IMR-90 (cell line): ENCODE data around the gene GPR6. TPM values are rescaled to one million over a fixed set of nuclear protein-coding genes. Genes with fewer than 3 reads are reported as not detected.

Source experiments
- ATAC-seq: fragments of 200-7000 bp; cut with Tn5 transposase; 2 replicates; pipeline ENCODE4 v1.9.1; 2020; ENCODE audit warnings: low read depth, mild to moderate bottlenecking, moderate library complexity
- BruUV-seq: library from RNA; stranded (reverse); fragments of 400-500 nt; replicated peaks from 2 replicates; lab custom pipeline; 2021; lab: Mats Ljungman, UMichigan
- CTCF ChIA-PET: fragments of 300-600 bp; formaldehyde crosslinking; extraction: SDS; loops from one replicate; lab custom pipeline; 2021; ENCODE audit warnings: antibody characterized with exemption; lab: Yijun Ruan, JAX
- POLR2A ChIA-PET: fragments of 300-600 bp; sonication (Branson Sonifier 250); formaldehyde crosslinking; loops from one replicate; lab custom pipeline; 2022; ENCODE audit warnings: antibody characterized with exemption; ENCODE audit not compliant: unreplicated experiment; lab: Charles Lee
- DNase-seq: peaks from one replicate; pipeline ENCODE4 v3.0.0; 2013
- H2AFZ ChIP-seq: replicated peaks from 2 replicates; pipeline ENCODE3; 2013; ENCODE audit warnings: low read length, mild to moderate bottlenecking; ENCODE audit not compliant: poor library complexity
- H2AK5ac ChIP-seq: 2 replicates; pipeline ENCODE4 v1.6.1; 2013; ENCODE audit warnings: low read depth, low read length, inconsistent platforms
- H2AK9ac ChIP-seq: replicated peaks from 2 replicates; pipeline ENCODE3; 2013; ENCODE audit warnings: mild to moderate bottlenecking, low read depth, low read length, moderate library complexity; ENCODE audit not compliant: poor library complexity
- H2BK120ac ChIP-seq: 2 replicates; pipeline ENCODE4 v1.6.1; 2013; ENCODE audit warnings: low read depth, low read length, inconsistent platforms
- H2BK15ac ChIP-seq: 3 replicates; pipeline ENCODE4 v1.6.1; 2013; ENCODE audit warnings: low read depth, low read length, inconsistent platforms
- H2BK20ac ChIP-seq: 2 replicates; pipeline ENCODE4 v1.6.1; 2013; ENCODE audit warnings: low read depth, mild to moderate bottlenecking, inconsistent platforms, low read length, moderate library complexity
- H2BK5ac ChIP-seq: 2 replicates; pipeline ENCODE4 v1.6.1; 2013; ENCODE audit warnings: mild to moderate bottlenecking, low read depth, low read length, inconsistent platforms; ENCODE audit not compliant: poor library complexity, severe bottlenecking
- H3K14ac ChIP-seq: replicated peaks from 2 replicates; pipeline ENCODE4 v1.6.1; 2013; ENCODE audit warnings: low read depth, low read length, inconsistent platforms
- H3K18ac ChIP-seq: 2 replicates; pipeline ENCODE4 v1.6.1; 2013; ENCODE audit warnings: low read depth, low read length, control low read depth
- H3K23ac ChIP-seq: 2 replicates; pipeline ENCODE4 v1.6.1; 2013; ENCODE audit warnings: low read depth, low read length, inconsistent platforms
- H3K27ac ChIP-seq: 2 replicates; pipeline ENCODE4 v1.5.1; 2013; ENCODE audit warnings: mild to moderate bottlenecking, control low read depth, low read length; ENCODE audit not compliant: insufficient read depth
- H3K27me3 ChIP-seq: 2 replicates; pipeline ENCODE4 v1.6.1; 2013; ENCODE audit warnings: low read length; ENCODE audit not compliant: control insufficient read depth, insufficient read depth
- H3K36me3 ChIP-seq: 2 replicates; pipeline ENCODE4 v1.6.1; 2013; ENCODE audit warnings: low read length, mixed read lengths; ENCODE audit not compliant: control insufficient read depth, insufficient read depth
- H3K4ac ChIP-seq: 2 replicates; pipeline ENCODE4 v1.6.1; 2013; ENCODE audit warnings: low read depth, low read length, inconsistent platforms
- H3K4me1 ChIP-seq: 2 replicates; pipeline ENCODE4 v1.6.1; 2013; ENCODE audit warnings: low read length, mixed read lengths; ENCODE audit not compliant: control insufficient read depth, insufficient read depth
- H3K4me2 ChIP-seq: 2 replicates; pipeline ENCODE4 v1.6.1; 2013; ENCODE audit warnings: low read depth, mild to moderate bottlenecking, control low read depth, low read length, moderate library complexity
- H3K4me3 ChIP-seq: 2 replicates; pipeline ENCODE4 v1.5.1; 2013; ENCODE audit warnings: low read depth, mild to moderate bottlenecking, control low read depth, low read length, moderate library complexity; ENCODE audit not compliant: insufficient read depth
- H3K56ac ChIP-seq: 2 replicates; pipeline ENCODE4 v1.6.1; 2013; ENCODE audit warnings: low read length, inconsistent platforms; ENCODE audit not compliant: insufficient read depth; ENCODE audit errors: extremely low read depth
- H3K79me1 ChIP-seq, 2 experiments: 2 replicates each; pipeline ENCODE4 v1.6.1; 2013; ENCODE audit warnings: low read length in 2 of 2, inconsistent platforms in 1 of 2, low read depth in 1 of 2
- H3K9ac ChIP-seq: 2 replicates; pipeline ENCODE4 v1.6.1; 2013; ENCODE audit warnings: low read depth, low read length, control low read depth
- H3K9me1 ChIP-seq: 2 replicates; pipeline ENCODE4 v1.6.1; 2013; ENCODE audit warnings: low read length, inconsistent platforms; ENCODE audit not compliant: insufficient read depth
- H3K9me3 ChIP-seq: 2 replicates; pipeline ENCODE4 v1.6.1; 2013; ENCODE audit warnings: low read length; ENCODE audit not compliant: control insufficient read depth, insufficient read depth
- H4K20me1 ChIP-seq: 2 replicates; pipeline ENCODE4 v1.6.1; 2013; ENCODE audit warnings: low read length, inconsistent platforms; ENCODE audit not compliant: insufficient read depth
- H4K5ac ChIP-seq: 2 replicates; pipeline ENCODE4 v1.6.1; 2013; ENCODE audit warnings: mild to moderate bottlenecking, low read depth, low read length, control low read depth
- H4K8ac ChIP-seq, 2 experiments: 2 replicates each; pipeline ENCODE4 v1.6.1; 2013; ENCODE audit warnings: low read depth in 2 of 2, low read length in 2 of 2, control low read depth in 1 of 2, inconsistent platforms in 1 of 2
- H4K91ac ChIP-seq: 2 replicates; pipeline ENCODE4 v1.6.1; 2013; ENCODE audit warnings: low read depth, low read length, inconsistent platforms; ENCODE audit not compliant: insufficient read depth
- CEBPB ChIP-seq: IDR thresholded peaks from 2 replicates; pipeline ENCODE4 v1.6.1; 2012; ENCODE audit warnings: low read depth, low read length, improper control_type of control experiment
- SMC3 ChIP-seq: fragments of 150-350 bp; IDR thresholded peaks from 2 replicates; pipeline ENCODE4 v1.6.1; 2016; ENCODE audit warnings: low read depth, mild to moderate bottlenecking, antibody characterized with exemption, low read length, moderate library complexity
- WGBS, 2 experiments: methylation state at CpG; one replicate each; pipeline versions ENCODE4 v1.1.5 to v1.1.7; 2013; ENCODE audit warnings: missing lambda C conversion rate in 2 of 2; ENCODE audit not compliant: insufficient read length in 1 of 2; ENCODE audit errors: extremely low coverage in 2 of 2; 5-methylcytosine and 5-hydroxymethylcytosine counted together
- dilution Hi-C: fragments of 300-500 bp; cut with HindIII; formaldehyde crosslinking; loops from one replicate; pipeline ENCODE4 v1.14.3; 2018; ENCODE audit warnings: low sequenced_read_pairs; ENCODE audit not compliant: unreplicated experiment
- in situ Hi-C: fragments of 300-500 bp; cut with MboI; formaldehyde crosslinking; loops from 3 replicates; pipeline ENCODE4 v1.14.3; 2019; ENCODE audit warnings: low sequenced_read_pairs, inconsistent platforms, mixed read lengths
- intact Hi-C: fragments of 100-400 bp; cut with micrococcal nuclease; formaldehyde crosslinking; loops from 2 replicates; pipeline ENCODE4 v1.10.0; 2022
- polyA plus RNA-seq, 3 experiments: library from polyadenylated mRNA; depleted of rRNA; stranded (reverse); fragments of >200 nt; gene quantifications; 2 replicates each; pipeline ENCODE4 v1.2.3, GENCODE V29; 2012; ENCODE audit warnings: low replicate concordance in 1 of 3
- total RNA-seq: library from RNA; depleted of rRNA; stranded (reverse); fragments of >200 nt; gene quantifications from 2 replicates; pipeline ENCODE4 v1.2.3, GENCODE V29; 2012
- TF ChIP-seq, protein P1 (sequence below): conservative IDR thresholded peaks from 2 replicates; pipeline ENCODE4 v1.5.1; 2012; ENCODE audit warnings: mild to moderate bottlenecking, low read depth, low read length, improper control_type of control experiment

Gene GPR6
- total and polyA plus RNA-seq, 2 of the 4 experiments (the other 2 are of a cell fraction), result not detected

DNA sequence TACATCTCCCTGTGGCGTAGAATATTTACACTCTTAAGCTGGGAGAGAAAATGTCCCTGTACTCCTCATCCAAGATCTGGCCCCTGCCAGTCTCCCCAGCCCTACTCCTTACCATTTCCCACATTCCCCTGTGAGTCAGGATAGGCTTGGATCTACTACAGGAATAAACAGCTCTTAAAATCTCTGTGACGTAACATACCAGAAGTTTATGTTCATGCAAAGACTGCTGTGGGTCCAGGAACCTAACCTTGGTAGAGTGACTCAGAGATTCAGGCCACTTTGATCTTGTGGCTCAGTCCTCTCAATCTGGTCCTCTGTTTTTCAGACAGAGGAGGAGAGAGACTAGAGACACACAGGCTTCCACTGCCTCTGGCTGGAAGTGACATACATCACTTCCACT is 38.5 kb upstream of the GPR6 start:
- Histone ChIP-seq H3K79me1 (no peaks in the 10 kb centered on the region), H3K9me3 (no peaks in the 10 kb centered on the region), H4K91ac (no peak overlapping the region), H3K27me3 (no peaks in the 10 kb centered on the region; the same call in 1 of the 2 replicates), H3K9ac (no peak overlapping the region), H2AK9ac (no peak overlapping the region), H3K4ac (no peak overlapping the region), H2AK5ac (no peak overlapping the region), H3K4me1 (no peaks in the 10 kb centered on the region), H3K14ac (no peak overlapping the region), H3K23ac (no peak overlapping the region), H2BK5ac (no peak overlapping the region), H4K20me1 (no peaks in the 10 kb centered on the region), H3K27ac (no peak overlapping the region), H2BK120ac (no peak overlapping the region), H4K8ac (no peak overlapping the region), H2AFZ (no peak overlapping the region), H3K4me3 (no peak overlapping the region), H3K18ac (no peak overlapping the region), H3K9me1 (no peaks in the 10 kb centered on the region), H2BK20ac (no peak overlapping the region), H2BK15ac (no peak overlapping the region), H3K56ac (no peak overlapping the region), H3K36me3 (no peaks in the 10 kb centered on the region), H3K4me2 (no peak overlapping the region), H4K5ac (no peak overlapping the region)
- in situ Hi-C loops (no loop called here), intact Hi-C loops (no loop called here), dilution Hi-C loops (no loop called here)
- ChIA-PET POLR2A (no interaction called here), CTCF (no interaction called here)
- no TSS peak for BruUV-seq
- ATAC-seq, result no peak
- no CpG with 5 or more reads among the region's 2 CpGs for WGBS, 2 experiments
- peak; percentile 26 for DNase-seq
- no peak for TF ChIP-seq CEBPB
- TF ChIP-seq, protein P1, sequence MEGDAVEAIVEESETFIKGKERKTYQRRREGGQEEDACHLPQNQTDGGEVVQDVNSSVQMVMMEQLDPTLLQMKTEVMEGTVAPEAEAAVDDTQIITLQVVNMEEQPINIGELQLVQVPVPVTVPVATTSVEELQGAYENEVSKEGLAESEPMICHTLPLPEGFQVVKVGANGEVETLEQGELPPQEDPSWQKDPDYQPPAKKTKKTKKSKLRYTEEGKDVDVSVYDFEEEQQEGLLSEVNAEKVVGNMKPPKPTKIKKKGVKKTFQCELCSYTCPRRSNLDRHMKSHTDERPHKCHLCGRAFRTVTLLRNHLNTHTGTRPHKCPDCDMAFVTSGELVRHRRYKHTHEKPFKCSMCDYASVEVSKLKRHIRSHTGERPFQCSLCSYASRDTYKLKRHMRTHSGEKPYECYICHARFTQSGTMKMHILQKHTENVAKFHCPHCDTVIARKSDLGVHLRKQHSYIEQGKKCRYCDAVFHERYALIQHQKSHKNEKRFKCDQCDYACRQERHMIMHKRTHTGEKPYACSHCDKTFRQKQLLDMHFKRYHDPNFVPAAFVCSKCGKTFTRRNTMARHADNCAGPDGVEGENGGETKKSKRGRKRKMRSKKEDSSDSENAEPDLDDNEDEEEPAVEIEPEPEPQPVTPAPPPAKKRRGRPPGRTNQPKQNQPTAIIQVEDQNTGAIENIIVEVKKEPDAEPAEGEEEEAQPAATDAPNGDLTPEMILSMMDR, result no peak
- TF ChIP-seq SMC3, result no peak
